Thyroid gland (tissue), 4 donors: Measurements from ENCODE around the gene PDE3A.

Experiments
- CTCF ChIP-seq, 6 experiments: fragments of 200-600 bp in 3 of 6; fragments of 450-650 bp in 3 of 6; sonication (generic) in 3 of 6; IDR thresholded peaks; one replicate each; pipeline ENCODE4 v1.5.1; 2016 to 2019; ENCODE audit warnings: antibody characterized with exemption in 6 of 6, mild to moderate bottlenecking in 2 of 6, inconsistent platforms in 1 of 6, moderate library complexity in 1 of 6
- POLR2A ChIP-seq, 2 donors: fragments of 450-650 bp; IDR thresholded peaks; one replicate each; pipeline ENCODE4 v1.6.1; 2017; ENCODE audit warnings: antibody characterized with exemption in 2 of 2, mild to moderate bottlenecking in 2 of 2, moderate library complexity in 1 of 2

DNA sequence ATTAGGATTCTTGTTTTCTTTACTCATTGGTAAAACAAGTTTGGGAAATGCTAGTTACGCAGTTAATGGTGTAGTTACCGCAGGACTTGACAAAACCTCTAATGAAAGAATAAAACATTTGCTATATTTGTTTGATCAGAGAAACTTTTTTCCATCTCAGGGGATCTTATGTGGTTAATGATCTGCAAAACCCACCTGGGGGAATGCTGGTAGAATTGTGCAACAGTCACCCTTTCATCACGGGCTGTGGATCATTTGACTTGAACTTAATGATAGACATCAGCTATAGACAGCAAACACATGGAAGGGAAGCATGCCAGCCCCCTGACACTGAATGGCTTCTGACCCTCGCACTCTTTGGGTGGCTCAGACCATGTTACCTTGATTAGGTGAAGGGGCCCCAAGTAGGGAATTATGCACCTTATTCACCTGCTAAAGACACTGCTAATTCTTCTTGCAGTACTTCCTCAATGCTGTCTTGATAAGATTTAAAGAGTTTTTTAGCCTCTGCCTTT lies 84.2 kb downstream of the PDE3A start:
- TF ChIP-seq POLR2A (IDR thresholded peaks at IDR 0.05) (no peak), CTCF (IDR thresholded peaks at IDR 0.05) (no peak)
